Natural killer cell treated with Interleukin-12 subunit alpha and Interleukin-12 subunit beta and Interleukin-15 and Interleukin-18, amount 100 ng/mL, for 72 hours (primary cell): Measurements from ENCODE around the gene NTHL1. TPM values are rescaled to one million over a fixed set of nuclear protein-coding genes. Genes with fewer than 3 reads are reported as not detected.
"Not testable (repeated sequence)": the region's sequence is repeated elsewhere in the genome, so short reads cannot be mapped to it uniquely, and the experiment has no call there.

Experiments used
- ATAC-seq, 2 donors: fragments of 150-1000 bp; cut with Tn5 transposase in 1 of 2; sonication (Bioruptor Pico), chemical (Tn5 transposase) in 1 of 2; 2 replicates each; pipeline ENCODE4 v1.10.0; 2021
- DNase-seq: peaks from one replicate; pipeline ENCODE4 v3.0.0; 2022; ENCODE audit warnings: low spot score
- H3K27ac Mint-ChIP-seq, 2 donors: 1 replicate in 1 of 2; 2 replicates in 1 of 2; pipeline ENCODE4 v1.8.0; 2022; ENCODE audit warnings: mixed read lengths in 2 of 2, mild to moderate bottlenecking in 1 of 2, moderate library complexity in 1 of 2
- H3K27me3 Mint-ChIP-seq, 2 donors: 1 replicate in 1 of 2; 2 replicates in 1 of 2; pipeline ENCODE4 v1.8.0; 2022; ENCODE audit warnings: mixed read lengths in 2 of 2
- H3K36me3 Mint-ChIP-seq: one replicate; pipeline ENCODE4 v1.8.0; 2022; ENCODE audit warnings: mixed read lengths
- H3K4me1 Mint-ChIP-seq, 2 donors: 1 replicate in 1 of 2; 2 replicates in 1 of 2; pipeline ENCODE4 v1.8.0; 2022; ENCODE audit warnings: low read depth in 2 of 2, mixed read lengths in 2 of 2, mild to moderate bottlenecking in 1 of 2
- H3K4me3 Mint-ChIP-seq: one replicate; pipeline ENCODE4 v1.8.0; 2022; ENCODE audit warnings: mixed read lengths
- H3K9me3 Mint-ChIP-seq: 2 replicates; pipeline ENCODE4 v1.8.0; 2022; ENCODE audit warnings: mixed read lengths
- total RNA-seq, 2 donors: library from RNA; stranded (reverse); gene quantifications; one replicate each; pipeline ENCODE4 v1.2.3, GENCODE V29; 2022

Gene NTHL1
- total RNA-seq, 2 donors from 2014 or later = 12.6 to 40.9 TPM

DNA sequence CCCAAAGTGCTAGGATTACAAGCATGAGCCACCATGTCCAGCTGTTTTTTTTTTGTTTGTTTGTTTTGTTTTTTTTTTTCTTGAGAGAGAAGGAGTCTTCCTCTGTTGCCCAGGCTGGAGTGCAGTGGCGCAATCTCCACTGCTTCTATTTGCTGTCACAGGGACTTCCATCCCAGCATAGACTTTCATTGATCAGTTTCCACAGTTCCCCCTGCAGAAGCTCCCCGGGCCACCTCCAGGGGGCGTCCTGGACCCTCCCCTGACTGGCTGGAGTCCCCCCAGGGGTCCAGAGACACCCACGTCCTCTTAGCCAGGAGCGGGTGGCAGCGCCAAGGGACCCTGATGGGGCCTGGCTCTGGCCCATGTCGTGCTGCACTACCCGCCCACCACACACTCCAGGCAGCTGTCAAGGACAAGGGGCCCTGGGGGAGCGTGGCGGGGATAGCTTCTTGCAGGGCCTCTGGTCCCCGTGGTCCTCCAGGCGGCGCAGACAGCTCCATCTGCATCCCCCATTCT is 31.2 kb downstream of the NTHL1 start:
- no peak overlapping the region for H3K27ac Mint-ChIP-seq
- no peak overlapping the region for H3K4me3 Mint-ChIP-seq
- H3K36me3 Mint-ChIP-seq = no peaks in the 10 kb centered on the region
- peaks cover 0 to 5% of the 10 kb centered on the region in 2 donors for H3K27me3 Mint-ChIP-seq
- ATAC-seq (peak in 1 of 2 donors; percentile 46), DNase-seq (no peak)
- no peaks in the 10 kb centered on the region for H3K9me3 Mint-ChIP-seq
- H3K4me1 Mint-ChIP-seq = no peaks in the 10 kb centered on the region

DNA sequence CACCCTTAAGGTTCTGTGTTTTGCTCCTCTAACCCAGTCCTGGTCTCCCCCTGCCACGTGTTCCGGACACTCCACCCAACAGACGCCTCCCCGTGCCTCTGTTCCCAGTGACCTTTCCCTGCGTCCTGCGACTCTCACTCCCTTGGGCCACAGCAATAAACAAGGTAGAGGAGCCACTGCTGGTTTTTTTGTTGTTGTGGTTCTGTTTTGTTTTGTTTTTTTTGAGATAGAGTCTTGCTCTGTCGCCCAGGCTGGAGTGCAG is 31.8 kb downstream of the NTHL1 start:
- ATAC-seq = no peak

DNA sequence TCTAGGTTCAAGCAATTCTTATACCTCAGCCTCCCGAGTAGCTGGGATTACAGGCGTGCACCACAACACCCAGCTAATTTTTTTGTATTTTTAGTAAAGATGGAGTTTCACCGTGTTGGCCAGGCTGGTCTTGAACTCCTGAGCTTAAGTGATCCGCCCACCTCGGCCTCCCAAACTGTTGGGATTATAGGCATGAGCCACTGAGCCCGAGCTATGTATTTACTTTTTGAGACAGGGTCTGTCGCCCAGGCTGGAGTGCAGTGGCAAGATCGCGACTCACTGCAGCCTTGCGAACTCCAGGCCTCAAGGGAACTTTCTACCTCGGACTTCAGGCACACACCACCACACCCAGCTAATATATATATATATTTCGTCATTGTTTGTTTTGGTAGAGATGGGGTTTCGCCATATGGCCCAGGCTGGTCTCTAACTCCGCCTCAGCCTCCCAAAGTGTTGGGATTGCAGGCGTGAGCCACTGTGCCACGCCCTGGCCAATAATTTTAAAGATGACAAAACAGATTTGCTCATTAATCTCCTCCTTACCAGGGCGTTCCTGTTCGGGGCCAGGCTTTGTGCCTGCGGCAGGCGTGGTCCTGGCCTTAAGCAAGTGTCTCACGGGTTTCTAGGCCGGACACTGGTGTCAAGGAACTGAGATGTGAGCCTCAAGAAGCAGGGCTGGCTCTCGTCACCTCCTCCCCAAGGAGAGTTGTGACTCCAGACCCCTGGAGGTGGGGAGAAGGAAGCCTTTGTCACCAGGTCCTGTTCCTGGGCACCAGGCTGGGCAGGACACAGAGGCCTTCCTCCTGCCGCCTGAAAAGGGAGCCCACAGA is 32.3 kb downstream of the NTHL1 start:
- ATAC-seq = no peak
- peaks cover 1 to 3% of the 10 kb centered on the region in 2 donors for H3K4me1 Mint-ChIP-seq
- peaks cover 0 to 5% of the 10 kb centered on the region in 2 donors for H3K27me3 Mint-ChIP-seq
- no peaks in the 10 kb centered on the region for H3K9me3 Mint-ChIP-seq
- no peak for DNase-seq
- no peaks in the 10 kb centered on the region for H3K36me3 Mint-ChIP-seq
- H3K27ac Mint-ChIP-seq = no peak overlapping the region
- H3K4me3 Mint-ChIP-seq = no peak overlapping the region

More for the DNA sequence above, 31.8 kb downstream of the NTHL1 start:
- no peak for DNase-seq
- no peak overlapping the region for H3K4me3 Mint-ChIP-seq
- H3K27me3 Mint-ChIP-seq = peaks cover 0 to 5% of the 10 kb centered on the region in 2 donors
- no peaks in the 10 kb centered on the region for H3K9me3 Mint-ChIP-seq
- no peaks in the 10 kb centered on the region for H3K36me3 Mint-ChIP-seq
- H3K4me1 Mint-ChIP-seq = no peaks in the 10 kb centered on the region
- no peak overlapping the region for H3K27ac Mint-ChIP-seq

DNA sequence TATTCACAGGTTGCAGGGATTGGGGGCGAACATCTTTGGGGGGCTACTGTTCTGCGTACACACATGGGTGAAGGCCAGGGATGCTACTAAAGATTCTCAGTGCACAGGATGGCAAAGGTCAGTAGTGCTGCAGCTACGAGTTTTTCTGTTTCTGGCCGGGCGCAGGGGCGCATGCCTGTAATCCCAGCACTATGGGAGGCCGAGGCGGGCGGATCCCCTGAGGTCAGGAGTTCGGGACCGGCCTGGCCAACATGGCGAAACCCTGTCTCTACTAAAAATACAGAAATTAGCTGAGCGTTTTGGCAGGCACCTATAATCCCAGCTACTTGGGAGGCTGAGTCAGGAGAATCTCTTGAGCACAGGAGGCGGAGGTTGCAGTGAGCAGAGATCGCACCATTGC is 34.1 kb downstream of the NTHL1 start:
- Mint-ChIP-seq H3K27ac (no peak overlapping the region), H3K9me3 (no peaks in the 10 kb centered on the region), H3K4me3 (no peak overlapping the region), H3K36me3 (no peaks in the 10 kb centered on the region), H3K27me3 (peaks cover 0 to 2% of the 10 kb centered on the region in 2 donors), H3K4me1 (peaks cover 7 to 13% of the 10 kb centered on the region in 2 donors)
- no peak for DNase-seq
- ATAC-seq = no peak

DNA sequence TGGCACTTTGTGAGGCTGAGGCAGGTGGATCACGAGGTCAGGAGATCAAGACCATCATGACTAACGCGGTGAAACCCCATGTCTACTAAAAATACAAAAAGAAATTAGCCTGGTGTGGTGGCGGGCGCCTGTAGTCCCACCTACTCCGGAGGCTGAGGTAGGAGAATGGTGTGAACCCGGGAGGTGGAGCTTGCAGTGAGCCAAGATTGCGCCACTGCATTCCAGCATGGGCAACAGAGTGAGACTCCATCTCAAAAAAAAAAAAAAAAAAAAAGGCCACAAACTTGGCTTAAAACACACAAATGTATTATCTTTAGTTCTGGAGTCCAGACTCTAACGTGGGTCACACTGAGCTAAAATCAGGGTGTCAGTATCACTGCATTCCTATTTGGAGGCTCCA is 35.9 kb downstream of the NTHL1 start:
- H3K4me3 Mint-ChIP-seq, ATAC-seq, H3K9me3 Mint-ChIP-seq, H3K27me3 Mint-ChIP-seq, H3K36me3 Mint-ChIP-seq, H3K27ac Mint-ChIP-seq, DNase-seq: not testable (repeated sequence)
- H3K4me1 Mint-ChIP-seq = peaks cover 20 to 27% of the 10 kb centered on the region in 2 donors

DNA sequence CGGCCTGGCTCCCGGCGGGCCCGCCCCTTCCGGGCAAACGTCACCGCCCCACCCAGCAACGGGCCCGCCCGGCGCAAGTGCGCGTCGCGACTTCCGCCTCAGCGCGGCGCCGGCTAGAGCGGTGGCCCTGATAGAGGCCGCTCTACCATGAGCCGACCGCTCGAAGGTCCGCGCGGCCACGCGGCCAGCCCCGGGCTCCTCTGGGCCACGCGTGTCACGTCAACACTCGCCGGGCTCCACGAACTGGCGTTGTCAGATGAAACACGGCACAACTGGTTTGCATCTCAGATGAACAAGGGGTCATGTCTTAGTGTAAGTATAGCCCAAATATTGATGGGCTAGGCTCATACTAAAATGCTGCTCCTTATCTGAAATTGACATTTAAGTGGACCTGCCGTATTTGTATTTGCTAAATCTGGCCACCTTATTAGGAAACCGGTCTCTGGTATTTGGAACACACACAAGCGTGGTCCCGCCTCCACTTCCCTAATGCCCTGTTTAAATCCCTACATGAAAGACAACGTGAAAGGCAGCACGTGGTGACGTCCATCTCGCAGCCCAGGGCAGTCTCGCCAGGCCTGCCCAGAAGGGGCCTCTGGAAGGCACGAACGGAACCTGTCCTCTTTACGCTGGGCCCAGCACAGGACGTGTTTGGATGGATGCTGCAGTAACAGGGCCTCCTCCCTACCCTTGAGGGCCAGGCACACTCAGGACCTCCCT is 37.7 kb downstream of the NTHL1 start, which contains the start of gene ZNF598:
Gene ZNF598 (minus strand): TSS at position 31 of the 720 bp plus-strand sequence.
- Mint-ChIP-seq H3K27me3 (no peaks in the 10 kb centered on the region), H3K27ac (peak within 1 kb of the TSS; percentile 96), H3K36me3 (no peaks in the 10 kb centered on the region), H3K9me3 (no peaks in the 10 kb centered on the region), H3K4me3 (peak within 1 kb of the TSS; percentile 97), H3K4me1 (peaks cover 28 to 37% of the 10 kb centered on the region in 2 donors)
- ATAC-seq = peak; percentile 97 to 99
- DNase-seq = peak; percentile 89

DNA sequence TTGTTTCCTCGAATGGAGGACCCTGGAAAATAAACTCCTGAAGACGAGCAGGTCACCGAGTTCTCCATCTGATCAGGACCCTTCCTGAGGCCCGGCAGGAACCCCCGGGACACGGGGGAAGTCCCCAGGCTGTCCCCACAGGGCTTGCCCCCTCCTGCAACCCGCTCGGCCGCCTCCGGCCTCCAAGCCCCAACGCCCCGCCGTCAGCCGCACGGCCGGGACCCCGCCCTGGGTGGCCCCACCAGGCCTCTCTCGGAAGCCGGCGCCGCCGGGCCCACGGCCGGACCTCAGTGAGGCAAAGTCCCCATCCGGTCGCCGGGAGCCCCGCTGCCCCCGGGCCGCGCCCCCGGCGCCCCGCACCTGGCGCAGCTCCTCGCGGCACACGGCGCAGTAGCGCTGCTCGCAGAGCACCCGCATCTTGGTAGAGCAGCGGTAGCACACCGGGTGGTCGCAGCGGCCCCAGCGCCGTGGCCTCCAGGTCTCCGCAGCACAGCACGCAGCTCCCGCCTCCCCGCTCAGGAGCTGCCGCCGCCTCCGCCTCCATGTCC is 38.4 kb downstream of the NTHL1 start:
- Mint-ChIP-seq H3K4me1 (peaks cover 30 to 37% of the 10 kb centered on the region in 2 donors), H3K4me3 (peak overlapping the region; percentile 95), H3K36me3 (no peaks in the 10 kb centered on the region), H3K9me3 (no peaks in the 10 kb centered on the region), H3K27ac (peak overlapping the region; percentile 81 to 86), H3K27me3 (no peaks in the 10 kb centered on the region)
- DNase-seq = no peak
- ATAC-seq = peak; percentile 47 to 53

DNA sequence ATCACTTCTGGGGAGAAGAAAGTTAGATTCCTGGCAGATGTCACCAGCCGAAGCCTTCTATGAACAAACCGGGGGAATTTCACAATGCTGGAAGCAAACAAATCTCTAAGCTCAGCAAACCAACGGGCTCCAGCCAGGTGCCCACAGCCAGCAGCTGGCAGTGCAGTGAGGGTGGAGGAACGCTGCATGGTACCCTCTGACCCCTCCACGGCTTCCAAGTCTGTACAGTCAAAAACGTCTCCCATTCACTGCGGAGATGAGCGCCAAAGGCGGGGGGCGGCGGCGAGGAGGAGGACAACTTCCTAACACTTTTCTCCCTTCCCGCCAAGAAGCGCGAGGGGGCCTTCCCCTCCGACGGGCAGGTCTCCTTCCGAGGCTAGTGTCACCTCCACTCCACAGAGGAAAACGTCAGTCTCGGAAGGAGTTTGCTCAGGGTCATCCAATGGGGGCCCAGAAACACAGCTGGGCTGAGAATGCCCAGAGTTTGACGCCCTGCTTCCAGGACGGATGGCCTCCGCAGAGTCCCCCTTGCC is 38.9 kb downstream of the NTHL1 start:
- H3K9me3 Mint-ChIP-seq = no peaks in the 10 kb centered on the region
- H3K4me1 Mint-ChIP-seq = peaks cover 30 to 37% of the 10 kb centered on the region in 2 donors
- H3K4me3 Mint-ChIP-seq = peak overlapping the region; percentile 95
- H3K27ac Mint-ChIP-seq = peak overlapping the region; percentile 81 to 86
- no peaks in the 10 kb centered on the region for H3K36me3 Mint-ChIP-seq
- H3K27me3 Mint-ChIP-seq = no peaks in the 10 kb centered on the region
- DNase-seq = no peak
- peak in 1 of 2 donors; percentile 6 for ATAC-seq

DNA sequence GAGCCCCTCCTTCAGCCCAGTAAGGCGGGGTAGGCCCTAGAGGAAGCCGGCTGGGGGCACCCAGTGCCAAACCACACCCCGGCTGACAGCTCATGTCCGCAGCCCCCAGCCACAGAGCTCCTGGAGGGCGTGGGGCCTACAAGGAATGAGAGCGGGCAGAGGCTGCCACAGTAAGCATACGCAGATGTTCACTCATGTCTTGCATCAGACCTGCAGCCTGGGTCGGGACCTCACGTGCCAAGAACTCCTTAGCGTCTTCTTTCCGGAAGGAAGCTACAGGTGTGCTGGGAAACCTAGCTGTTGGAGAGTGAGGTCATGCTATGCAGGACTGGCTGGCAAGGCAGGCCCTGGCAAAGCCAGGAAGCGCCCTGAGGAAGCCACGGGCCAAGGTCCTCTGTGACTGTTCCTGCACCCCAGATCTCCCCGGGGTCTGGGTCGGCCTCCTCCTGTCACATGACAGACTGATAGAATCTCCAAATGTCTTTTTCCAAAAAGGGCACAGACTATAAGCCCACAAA is 39.6 kb downstream of the NTHL1 start:
- Mint-ChIP-seq H3K4me1 (peaks cover 30 to 37% of the 10 kb centered on the region in 2 donors), H3K27ac (peak overlapping the region; percentile 81 to 86), H3K27me3 (no peaks in the 10 kb centered on the region), H3K9me3 (no peaks in the 10 kb centered on the region), H3K4me3 (peak overlapping the region; percentile 95), H3K36me3 (no peaks in the 10 kb centered on the region)
- DNase-seq (no peak), ATAC-seq (no peak)

DNA sequence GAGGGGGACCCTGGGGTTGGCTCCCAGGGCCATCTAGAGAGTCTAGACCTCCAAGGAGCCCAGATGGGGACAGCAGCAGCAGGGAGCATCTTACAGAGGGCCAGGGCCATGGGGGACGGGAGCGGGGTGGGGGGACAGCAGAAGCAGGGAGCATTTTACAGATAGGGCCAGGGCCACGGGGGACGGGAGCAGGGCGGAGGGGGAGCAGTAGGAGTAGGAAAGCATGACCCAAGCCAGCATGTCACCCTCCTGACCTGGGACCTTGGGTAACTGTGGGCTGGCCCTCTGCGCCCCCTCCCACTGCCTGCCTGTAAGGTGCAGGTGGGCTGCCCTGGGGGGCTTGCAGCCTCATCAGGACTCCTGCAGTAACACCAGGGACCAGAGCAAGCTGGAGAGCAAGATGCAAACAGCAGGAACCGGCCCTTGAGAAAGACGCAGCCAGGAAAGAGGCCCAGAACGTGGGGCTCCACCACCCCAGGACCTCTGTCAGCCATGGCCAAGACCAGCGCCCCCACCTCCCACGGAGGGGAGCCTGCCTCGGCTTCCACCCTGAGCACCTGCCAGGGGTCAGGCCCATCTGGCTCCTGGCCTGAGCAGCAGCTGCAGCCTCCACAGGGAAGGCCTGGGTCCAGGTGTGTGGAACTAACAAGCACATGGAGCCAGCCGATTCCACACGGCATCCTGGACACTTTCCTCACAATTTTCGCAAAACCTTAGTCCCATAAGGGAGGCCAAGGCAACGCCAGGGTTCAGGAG is 40.4 kb downstream of the NTHL1 start:
- no peak for DNase-seq
- no peaks in the 10 kb centered on the region for H3K27me3 Mint-ChIP-seq
- H3K4me1 Mint-ChIP-seq = peaks cover 32 to 37% of the 10 kb centered on the region in 2 donors
- H3K4me3 Mint-ChIP-seq = peak overlapping the region; percentile 95
- no peaks in the 10 kb centered on the region for H3K9me3 Mint-ChIP-seq
- no peaks in the 10 kb centered on the region for H3K36me3 Mint-ChIP-seq
- H3K27ac Mint-ChIP-seq = peak overlapping the region; percentile 81 to 86
- no peak for ATAC-seq

DNA sequence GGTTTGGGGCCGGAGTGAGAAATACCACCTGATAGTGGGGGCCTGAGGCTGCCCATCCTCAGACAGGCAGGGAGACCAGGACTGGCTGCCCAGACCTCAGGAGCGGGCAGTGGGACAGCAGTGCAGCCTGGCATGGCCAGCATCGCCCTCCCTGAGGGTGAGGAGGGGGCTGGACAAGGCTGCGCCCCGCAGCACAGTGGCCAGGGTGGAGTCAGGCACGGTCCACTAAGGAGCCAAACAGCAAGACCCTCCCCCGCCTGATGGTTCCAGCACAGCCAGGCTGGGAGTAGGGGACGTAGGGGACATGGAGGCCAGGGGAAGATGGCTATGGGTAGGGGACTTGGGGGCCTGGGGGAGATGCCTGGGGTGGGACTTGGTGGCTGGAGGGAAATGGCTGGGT is 41.3 kb downstream of the NTHL1 start:
- Mint-ChIP-seq H3K36me3 (no peaks in the 10 kb centered on the region), H3K4me1 (peaks cover 32 to 37% of the 10 kb centered on the region in 2 donors), H3K9me3 (no peaks in the 10 kb centered on the region), H3K27me3 (no peaks in the 10 kb centered on the region), H3K27ac (peak overlapping the region in 1 of 2 donors; percentile 63), H3K4me3 (peak overlapping the region; percentile 95)
- no peak for DNase-seq
- ATAC-seq = no peak

DNA sequence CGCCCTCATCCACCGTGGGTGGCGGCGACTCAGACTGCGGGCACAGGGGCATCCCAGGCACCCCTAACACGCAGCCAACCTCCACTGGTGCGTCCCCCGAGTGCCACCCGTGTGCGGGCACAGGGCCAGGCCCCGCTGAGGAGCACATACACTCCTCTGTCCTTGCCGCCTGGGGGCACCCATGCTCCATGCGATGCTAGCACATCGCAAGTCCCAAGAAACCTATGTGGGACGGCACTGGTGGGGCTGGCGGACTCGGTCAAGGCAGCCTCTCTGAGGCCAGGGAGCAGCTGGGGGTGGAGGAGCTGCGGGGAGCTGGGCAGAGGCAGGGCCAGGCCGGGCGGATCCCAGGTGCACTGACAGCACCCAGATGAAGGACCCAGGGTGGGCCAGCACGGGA is 42.0 kb downstream of the NTHL1 start:
- Mint-ChIP-seq H3K27ac (no peak overlapping the region), H3K9me3 (no peaks in the 10 kb centered on the region)
- ATAC-seq = no peak

More for the DNA sequence above, 42.0 kb downstream of the NTHL1 start:
- DNase-seq = no peak
- no peaks in the 10 kb centered on the region for H3K36me3 Mint-ChIP-seq
- peaks cover 32 to 37% of the 10 kb centered on the region in 2 donors for H3K4me1 Mint-ChIP-seq
- peak overlapping the region; percentile 95 for H3K4me3 Mint-ChIP-seq
- no peaks in the 10 kb centered on the region for H3K27me3 Mint-ChIP-seq
